Activated CD8-positive, alpha-beta memory T cell treated with anti-CD3 and anti-CD28 coated beads, Interleukin-2, amount 10 ng/mL, durations not matched to agents 7 days and 5 days (primary cell): ENCODE data around the gene TAS1R1. TPM values are rescaled to one million over a fixed set of nuclear protein-coding genes. Genes with fewer than 3 reads are reported as not detected.

Experiments
- ATAC-seq: fragments of 150-1000 bp; cut with Tn5 transposase; one replicate; pipeline ENCODE4 v1.10.0; 2021; ENCODE audit warnings: moderate library complexity
- CTCF ChIA-PET: fragments of 350-600 bp; sonication (Branson Sonifier 250); formaldehyde crosslinking; loops from one replicate; lab custom pipeline; 2021; ENCODE audit warnings: antibody characterized with exemption; lab: Charles Lee
- DNase-seq: peaks from one replicate; pipeline ENCODE4 v3.0.0-alpha.2; 2020
- H3K27ac Mint-ChIP-seq: one replicate; pipeline ENCODE4 v1.8.0; 2021; ENCODE audit warnings: mild to moderate bottlenecking, mixed read lengths
- H3K27me3 Mint-ChIP-seq: one replicate; pipeline ENCODE4 v1.8.0; 2021; ENCODE audit warnings: mixed read lengths
- H3K36me3 Mint-ChIP-seq: one replicate; pipeline ENCODE4 v1.8.0; 2021; ENCODE audit warnings: mild to moderate bottlenecking, mixed read lengths
- H3K4me1 Mint-ChIP-seq: one replicate; pipeline ENCODE4 v1.8.0; 2021; ENCODE audit warnings: mixed read lengths
- H3K4me3 Mint-ChIP-seq: one replicate; pipeline ENCODE4 v1.8.0; 2021; ENCODE audit warnings: mild to moderate bottlenecking, moderate library complexity, mixed read lengths
- H3K9me3 Mint-ChIP-seq: one replicate; pipeline ENCODE4 v1.8.0; 2022; ENCODE audit warnings: low read depth, mixed read lengths
- total RNA-seq, 2 experiments: library from RNA; stranded (reverse); gene quantifications; one replicate each; pipeline ENCODE4 v1.2.3, GENCODE V29; 2021

TAS1R1 gene
- not detected for total RNA-seq

DNA sequence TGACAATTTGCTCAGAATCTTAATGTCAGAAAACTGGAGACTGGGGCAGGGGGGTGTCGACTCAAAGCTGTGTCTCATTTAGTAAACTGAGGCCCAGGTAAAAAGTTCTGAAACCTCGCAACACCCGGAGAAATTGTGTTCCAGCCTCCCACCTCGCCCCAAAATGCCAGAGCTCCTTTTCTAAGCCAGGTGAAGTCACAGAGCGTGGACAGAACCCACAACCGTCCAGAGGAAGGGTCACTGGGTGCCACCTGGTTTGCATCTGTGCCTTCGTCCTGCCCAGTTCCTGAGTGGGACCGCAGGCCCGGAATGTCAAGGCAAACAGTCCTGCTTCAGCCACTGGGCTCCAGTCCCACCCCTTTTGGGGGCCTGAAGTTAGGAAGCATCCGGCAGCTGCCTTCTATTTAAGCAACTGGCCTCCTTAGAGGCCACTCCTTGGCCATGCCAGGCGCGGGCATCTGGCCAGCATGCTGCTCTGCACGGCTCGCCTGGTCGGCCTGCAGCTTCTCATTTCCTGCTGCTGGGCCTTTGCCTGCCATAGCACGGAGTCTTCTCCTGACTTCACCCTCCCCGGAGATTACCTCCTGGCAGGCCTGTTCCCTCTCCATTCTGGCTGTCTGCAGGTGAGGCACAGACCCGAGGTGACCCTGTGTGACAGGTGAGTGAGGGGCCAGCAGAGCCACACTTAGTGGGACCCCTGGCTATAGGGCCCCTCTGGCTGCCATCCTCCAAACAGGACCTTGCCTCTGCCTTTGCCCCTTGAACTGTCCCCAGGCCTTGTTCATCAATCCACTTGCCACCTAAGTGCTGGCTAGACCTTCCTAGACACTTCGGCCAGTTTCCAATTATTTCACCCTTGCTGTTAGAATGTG, at the start of gene TAS1R1:
Gene TAS1R1, plus strand, starts transcription at position 401 of the 872 bp plus-strand sequence. Its CDS starts 67 bp downstream, at position 468.
- CTCF ChIA-PET, result interaction anchor here (0.7 to 3.0 kb wide), 39 partner anchors 11 to 238 kb away, joined by 3 to 33 read pairs (median 4); partner anchors contain the start of genes DNAJC11, KLHL21, PLEKHG5 and THAP3
- Mint-ChIP-seq H3K27ac (peak within 1 kb of the TSS; percentile 54), H3K27me3 (no peaks in the 10 kb centered on the region), H3K4me1 (peaks cover 20% of the 10 kb centered on the region), H3K36me3 (peaks cover 5% of the 10 kb centered on the region), H3K9me3 (no peaks in the 10 kb centered on the region), H3K4me3 (peak within 1 kb of the TSS; percentile 76)
- DNase-seq (no peak), ATAC-seq (no peak)

DNA sequence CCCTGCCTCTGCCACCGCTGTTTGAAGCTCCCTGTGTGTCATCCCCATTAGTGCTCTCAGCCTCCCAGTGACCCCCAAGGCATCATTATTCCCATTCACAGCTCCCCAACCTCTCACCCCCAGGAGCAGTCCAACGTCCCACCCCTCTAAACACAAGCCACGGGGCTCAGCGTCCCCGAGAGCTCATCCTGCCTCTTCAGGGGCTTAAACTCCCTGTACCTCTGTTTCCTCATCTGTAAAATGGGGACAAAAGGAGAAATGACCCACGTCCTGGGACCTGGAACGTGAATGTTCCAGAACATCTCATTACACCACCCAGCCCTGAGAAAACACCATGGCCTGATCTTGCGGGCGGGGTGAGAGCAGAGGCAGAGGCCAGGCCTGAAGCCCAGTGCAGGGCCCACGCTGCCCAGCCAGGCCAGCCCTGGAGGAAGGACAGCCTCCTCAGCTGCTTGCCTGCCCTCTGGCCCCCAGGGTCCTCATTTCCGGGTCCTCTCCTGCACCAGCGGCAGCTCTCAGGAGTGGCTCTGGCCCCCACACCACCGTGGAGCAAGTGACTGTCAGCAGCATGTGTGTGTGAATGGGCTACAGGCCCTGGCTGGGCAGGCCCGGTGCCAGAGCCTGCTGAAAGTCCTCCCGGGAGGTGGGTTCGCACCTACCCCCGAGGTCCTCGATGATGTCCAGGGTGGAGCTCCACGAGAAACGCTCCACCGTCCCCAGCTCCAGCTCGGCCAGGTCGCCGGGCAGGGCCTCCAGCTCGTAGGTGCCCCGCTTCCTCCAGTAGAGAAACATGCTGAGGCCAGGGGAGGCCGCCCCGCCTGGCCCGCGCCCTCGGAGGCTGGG, 49.5 kb upstream of the TAS1R1 start:
- Mint-ChIP-seq H3K4me3 (no peak overlapping the region), H3K4me1 (no peaks in the 10 kb centered on the region), H3K27me3 (peaks cover 4% of the 10 kb centered on the region), H3K36me3 (no peaks in the 10 kb centered on the region), H3K9me3 (no peaks in the 10 kb centered on the region), H3K27ac (no peak overlapping the region)
- DNase-seq (no peak), ATAC-seq (no peak)
- CTCF ChIA-PET, result interaction anchor here (0.9 to 1.4 kb wide), 2 partner anchors 15 to 18 kb away, joined by 3 to 5 read pairs; no protein-coding TSS in a partner anchor

DNA sequence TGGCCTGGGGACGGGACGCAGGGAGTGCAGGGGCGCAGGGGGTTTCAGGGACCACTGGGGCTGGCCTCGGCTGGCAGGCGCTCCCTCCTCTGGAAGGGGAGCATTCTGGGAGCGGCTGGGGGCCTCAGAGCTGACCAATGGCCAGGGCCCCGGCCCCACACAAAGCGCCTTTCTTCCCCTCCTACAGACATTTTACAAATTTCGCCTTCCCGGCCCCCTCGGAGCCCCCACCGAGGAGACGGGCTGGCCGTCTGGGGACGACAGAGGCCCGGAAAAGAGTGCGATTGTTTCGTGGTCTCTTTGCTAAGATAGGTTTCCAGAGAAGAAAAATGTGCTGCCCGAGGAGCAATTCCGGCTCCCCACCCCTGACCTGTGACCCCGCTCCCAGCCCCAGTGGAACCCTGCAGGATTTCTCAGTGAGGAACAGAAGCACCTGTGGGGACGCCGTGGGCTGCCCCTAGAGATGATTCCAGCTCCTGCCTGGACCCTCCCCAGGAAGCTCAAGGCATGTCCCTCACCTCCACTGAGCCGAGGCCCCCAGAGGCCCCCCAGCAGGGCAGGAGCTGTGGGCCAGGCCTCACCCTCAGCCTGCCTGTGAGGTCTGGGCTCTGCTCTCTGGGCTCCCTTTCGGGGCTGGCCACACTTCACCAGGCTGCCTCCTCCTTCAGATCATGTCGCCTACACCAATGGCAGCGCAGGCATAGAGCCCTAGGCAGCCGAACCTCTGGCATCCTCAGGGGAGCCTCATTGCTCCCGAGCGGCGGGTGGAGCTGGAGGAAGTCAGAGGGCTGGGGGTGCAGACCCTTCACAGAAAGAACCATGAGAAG, 48.7 kb upstream of the TAS1R1 start:
- H3K27ac Mint-ChIP-seq, result no peak overlapping the region
- CTCF ChIA-PET, result interaction anchor here (1.0 to 1.4 kb wide), 5 partner anchors 9 to 17 kb away, joined by 3 to 6 read pairs (median 5); partner anchors contain the start of gene PLEKHG5
- peaks cover under 1% of the 10 kb centered on the region for H3K27me3 Mint-ChIP-seq
- DNase-seq, result no peak
- H3K4me3 Mint-ChIP-seq, result no peak overlapping the region
- H3K9me3 Mint-ChIP-seq, result no peaks in the 10 kb centered on the region
- no peak for ATAC-seq
- H3K36me3 Mint-ChIP-seq, result no peaks in the 10 kb centered on the region
- no peaks in the 10 kb centered on the region for H3K4me1 Mint-ChIP-seq

DNA sequence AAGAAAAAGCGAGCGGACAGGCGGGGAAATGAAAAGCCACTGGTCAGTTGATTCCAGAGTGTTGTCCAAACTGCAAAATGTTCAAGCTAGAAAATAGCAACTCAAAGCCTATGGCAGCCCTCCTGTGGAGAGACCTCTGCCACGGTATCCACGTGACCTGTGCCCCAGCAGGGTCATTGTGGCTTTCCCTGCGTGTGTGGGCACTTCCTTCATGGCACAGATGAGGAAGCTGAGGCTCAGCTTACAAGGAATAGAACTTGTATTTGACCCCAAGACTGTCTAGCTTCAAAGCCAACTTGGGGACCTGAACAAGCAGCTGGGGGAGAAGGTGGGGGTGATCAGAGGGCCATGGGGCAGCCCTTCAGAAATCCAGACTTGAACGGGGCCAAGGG, 48.1 kb upstream of the TAS1R1 start:
- H3K4me3 Mint-ChIP-seq, result no peak overlapping the region
- CTCF ChIA-PET, result interaction anchor here (1.0 to 1.4 kb wide), 4 partner anchors 8 to 16 kb away, joined by 3 to 6 read pairs (median 4); partner anchors contain the start of gene PLEKHG5
- no peaks in the 10 kb centered on the region for H3K4me1 Mint-ChIP-seq
- no peaks in the 10 kb centered on the region for H3K27me3 Mint-ChIP-seq
- ATAC-seq, result no peak
- no peaks in the 10 kb centered on the region for H3K36me3 Mint-ChIP-seq
- no peak overlapping the region for H3K27ac Mint-ChIP-seq
- no peak for DNase-seq
- H3K9me3 Mint-ChIP-seq, result no peaks in the 10 kb centered on the region

DNA sequence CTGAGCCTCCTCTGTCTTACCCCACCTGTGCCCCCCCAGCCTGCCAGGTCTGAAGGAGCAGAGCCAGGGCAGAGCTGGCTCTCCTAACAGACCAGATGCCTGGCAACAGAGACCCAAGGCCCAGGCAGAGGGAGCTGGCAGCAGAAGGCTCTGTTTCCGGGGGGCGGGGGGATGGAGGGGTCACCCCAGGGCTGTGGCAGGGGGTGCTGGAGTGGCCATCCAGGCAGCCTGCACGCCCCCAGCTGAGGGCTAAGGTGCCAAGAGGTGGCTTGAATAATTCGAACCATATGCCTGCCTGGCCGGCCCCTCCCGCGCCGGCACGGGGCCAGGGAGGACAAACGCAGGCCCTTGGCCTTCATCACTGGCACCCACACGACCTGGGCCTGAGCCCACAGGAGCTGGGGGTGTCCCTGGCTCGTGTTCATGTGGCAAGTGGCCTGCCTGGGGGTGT, 47.6 kb upstream of the TAS1R1 start:
- no peak overlapping the region for H3K4me3 Mint-ChIP-seq
- no peak for ATAC-seq
- H3K27ac Mint-ChIP-seq, result no peak overlapping the region
- H3K9me3 Mint-ChIP-seq, result no peaks in the 10 kb centered on the region
- H3K4me1 Mint-ChIP-seq, result no peaks in the 10 kb centered on the region
- CTCF ChIA-PET, result interaction anchor here (1.0 to 1.4 kb wide), 4 partner anchors 8 to 17 kb away, joined by 3 to 6 read pairs (median 4); partner anchors contain the start of gene PLEKHG5
- no peaks in the 10 kb centered on the region for H3K36me3 Mint-ChIP-seq
- H3K27me3 Mint-ChIP-seq, result no peaks in the 10 kb centered on the region
- no peak for DNase-seq

DNA sequence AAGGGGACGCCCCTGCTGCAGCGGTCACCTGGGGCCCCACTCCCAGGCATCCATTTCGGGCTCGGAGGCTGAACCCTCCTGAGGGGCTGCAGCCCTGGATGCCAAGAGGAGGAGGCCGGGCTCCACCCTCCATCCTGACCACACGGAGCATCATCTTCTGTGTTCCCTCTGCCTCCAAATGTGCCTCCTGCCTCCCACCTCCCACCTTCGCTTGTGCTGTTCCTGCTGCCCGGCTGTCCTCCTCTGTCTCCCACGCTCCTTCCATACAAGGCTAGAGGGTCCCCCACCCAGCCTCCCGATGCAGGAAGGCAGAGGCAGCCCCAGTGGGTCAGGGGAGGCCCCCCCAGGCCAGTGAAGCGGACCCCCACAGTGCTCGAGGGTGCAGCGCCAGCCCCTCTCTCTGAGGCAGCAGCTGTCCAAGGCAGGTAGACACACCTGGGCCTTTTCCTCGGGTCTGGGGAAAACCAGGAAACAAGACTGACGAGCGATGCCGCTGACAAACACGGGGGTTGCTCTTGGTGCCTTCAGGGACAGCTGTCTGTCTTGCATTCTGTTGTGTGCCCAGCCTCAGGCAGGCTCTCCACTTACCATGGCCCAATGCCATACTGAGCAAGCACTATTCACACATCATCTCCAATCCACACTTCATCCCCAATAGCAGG, 46.8 kb upstream of the TAS1R1 start:
- H3K27me3 Mint-ChIP-seq, result no peaks in the 10 kb centered on the region
- no peaks in the 10 kb centered on the region for H3K4me1 Mint-ChIP-seq
- H3K27ac Mint-ChIP-seq, result no peak overlapping the region
- ATAC-seq (no peak), DNase-seq (no peak)
- CTCF ChIA-PET, result no interaction called here
- H3K36me3 Mint-ChIP-seq, result no peaks in the 10 kb centered on the region
- no peaks in the 10 kb centered on the region for H3K9me3 Mint-ChIP-seq
- H3K4me3 Mint-ChIP-seq, result no peak overlapping the region

DNA sequence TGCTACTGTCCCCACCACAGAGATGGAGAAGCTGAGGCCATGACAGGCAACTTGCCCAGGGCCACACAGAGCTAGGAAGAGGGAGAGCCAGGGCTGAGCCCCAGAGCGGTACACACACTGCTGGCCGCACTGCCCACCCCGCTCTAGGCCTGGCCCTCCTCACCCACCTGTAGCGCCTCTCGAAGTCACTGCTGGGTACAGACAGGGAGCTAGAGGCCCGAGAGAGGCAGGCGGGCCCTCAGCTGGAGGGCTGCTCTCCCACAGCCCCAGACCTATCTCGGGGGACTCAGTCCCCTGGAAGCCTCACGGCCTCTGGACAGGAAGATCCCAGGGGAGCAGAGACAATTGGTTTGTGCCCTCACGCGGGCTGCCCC, 46.3 kb upstream of the TAS1R1 start:
- Mint-ChIP-seq H3K36me3 (no peaks in the 10 kb centered on the region), H3K4me3 (no peak overlapping the region), H3K27me3 (no peaks in the 10 kb centered on the region), H3K4me1 (no peaks in the 10 kb centered on the region), H3K27ac (no peak overlapping the region), H3K9me3 (no peaks in the 10 kb centered on the region)
- DNase-seq, result no peak
- CTCF ChIA-PET, result interaction anchor here (0.9 kb wide), 1 partner anchor 13 kb away, joined by 3 read pairs; no protein-coding TSS in a partner anchor
- ATAC-seq, result no peak

DNA sequence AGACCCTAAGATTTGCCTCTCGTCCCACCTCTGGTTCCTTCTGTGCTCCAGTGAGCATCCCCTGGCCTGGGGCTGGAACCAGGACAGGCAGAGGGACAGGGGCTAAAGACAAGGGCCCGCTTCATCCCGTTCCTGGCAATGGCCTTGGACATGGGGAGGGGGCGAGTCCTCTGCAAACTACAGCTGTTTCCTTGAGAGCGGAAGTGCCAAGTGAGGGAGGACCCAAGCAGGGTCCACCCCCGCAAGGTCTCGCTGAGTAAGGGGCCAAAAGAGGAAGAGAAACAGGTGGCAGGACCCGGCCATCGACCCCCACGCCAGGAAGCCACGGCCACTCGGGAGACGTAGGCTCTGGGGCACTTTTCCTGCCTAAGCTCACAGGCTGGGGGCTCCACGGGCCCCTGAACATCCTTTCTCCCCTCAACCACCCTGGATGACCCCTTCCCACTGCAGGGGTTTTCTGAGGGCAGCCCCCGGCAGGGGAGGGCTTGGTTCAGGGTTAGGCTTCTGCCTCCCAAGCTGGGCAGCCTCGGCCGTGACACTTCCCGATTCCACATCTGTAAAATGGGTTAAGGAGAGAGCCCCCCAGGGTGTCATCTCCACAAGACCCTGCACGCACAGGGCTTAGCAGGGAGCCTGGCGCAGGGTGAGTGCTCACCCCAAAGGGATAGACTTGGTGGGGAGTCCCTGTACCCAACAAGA, 45.7 kb upstream of the TAS1R1 start:
- Mint-ChIP-seq H3K36me3 (no peaks in the 10 kb centered on the region), H3K4me1 (no peaks in the 10 kb centered on the region), H3K9me3 (no peaks in the 10 kb centered on the region), H3K27me3 (no peaks in the 10 kb centered on the region), H3K27ac (no peak overlapping the region), H3K4me3 (no peak overlapping the region)
- DNase-seq, result no peak
- CTCF ChIA-PET, result interaction anchor here (0.9 kb wide), 1 partner anchor 12 kb away, joined by 3 read pairs; no protein-coding TSS in a partner anchor
- no peak for ATAC-seq

DNA sequence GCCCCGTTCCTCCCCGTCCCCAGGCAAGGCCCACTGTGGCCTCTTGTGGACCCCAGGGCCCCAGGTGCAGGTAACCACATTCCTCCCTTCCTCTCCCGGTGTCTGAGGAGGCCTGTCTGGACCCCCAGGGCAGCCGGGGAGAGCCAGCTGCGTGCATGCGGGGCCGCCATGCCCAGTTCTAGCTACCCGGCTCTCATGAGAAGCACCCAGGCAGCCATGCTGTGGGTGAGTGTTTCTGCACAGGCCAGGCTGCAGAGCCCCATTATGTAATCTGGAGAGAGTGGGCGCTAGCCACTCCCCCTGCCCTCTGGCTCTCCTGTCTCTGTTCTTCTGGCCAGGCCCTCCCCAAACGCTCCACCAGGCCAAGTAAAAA, 45.2 kb upstream of the TAS1R1 start:
- CTCF ChIA-PET, result no interaction called here
- no peak overlapping the region for H3K4me3 Mint-ChIP-seq
- ATAC-seq (no peak), DNase-seq (no peak)
- no peaks in the 10 kb centered on the region for H3K27me3 Mint-ChIP-seq
- no peaks in the 10 kb centered on the region for H3K9me3 Mint-ChIP-seq
- H3K27ac Mint-ChIP-seq, result no peak overlapping the region
- no peaks in the 10 kb centered on the region for H3K36me3 Mint-ChIP-seq
- H3K4me1 Mint-ChIP-seq, result no peaks in the 10 kb centered on the region

DNA sequence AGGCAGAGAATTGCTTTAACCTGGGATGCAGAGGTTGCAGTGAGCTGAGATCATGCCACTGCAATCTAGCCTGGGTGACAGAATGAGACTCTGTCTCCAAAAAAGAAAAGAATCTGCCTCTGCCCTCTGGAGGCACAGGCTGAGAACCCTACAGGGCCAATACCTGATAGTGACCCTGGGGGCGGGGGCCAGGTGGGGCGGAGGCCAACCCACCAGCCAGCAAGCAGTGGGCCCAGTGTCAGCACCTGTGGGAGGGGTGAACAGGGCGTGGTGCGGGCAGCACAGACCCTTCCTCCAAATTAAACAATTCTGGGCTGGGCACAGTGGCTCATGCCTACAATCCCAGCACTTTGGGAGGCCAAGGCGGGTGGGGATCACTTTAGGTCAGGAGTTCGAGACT, 44.6 kb upstream of the TAS1R1 start:
- CTCF ChIA-PET, result no interaction called here
- no peaks in the 10 kb centered on the region for H3K4me1 Mint-ChIP-seq
- H3K36me3 Mint-ChIP-seq, result no peaks in the 10 kb centered on the region

DNA sequence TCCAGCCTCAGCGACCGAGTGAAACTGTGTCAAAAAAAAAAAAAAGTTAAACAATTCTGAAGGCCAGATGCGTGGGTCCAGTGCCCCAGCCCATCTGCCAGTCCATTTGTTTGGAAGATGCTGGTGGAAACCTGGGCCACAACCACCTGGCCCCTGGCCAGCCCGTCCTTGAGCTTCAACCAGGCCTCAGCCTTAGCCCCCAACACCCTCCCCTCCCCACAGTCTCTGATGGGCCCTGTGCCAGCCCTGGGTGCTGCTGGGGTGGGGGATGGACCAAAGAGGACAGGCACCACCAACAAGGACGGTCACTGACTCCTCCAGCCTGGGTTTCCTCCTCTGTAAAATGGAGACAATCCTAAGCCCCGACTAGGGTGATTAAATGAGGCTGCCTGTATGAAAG, 44.1 kb upstream of the TAS1R1 start:
- H3K9me3 Mint-ChIP-seq, result no peaks in the 10 kb centered on the region
- no peak for DNase-seq
- H3K4me3 Mint-ChIP-seq, result no peak overlapping the region
- no peaks in the 10 kb centered on the region for H3K36me3 Mint-ChIP-seq
- H3K27me3 Mint-ChIP-seq, result no peaks in the 10 kb centered on the region
- H3K27ac Mint-ChIP-seq, result no peak overlapping the region
- H3K4me1 Mint-ChIP-seq, result no peaks in the 10 kb centered on the region
- CTCF ChIA-PET, result no interaction called here
- no peak for ATAC-seq

More for the DNA sequence above, 44.6 kb upstream of the TAS1R1 start:
- ATAC-seq (no peak), DNase-seq (no peak)
- Mint-ChIP-seq H3K4me3 (no peak overlapping the region), H3K27ac (no peak overlapping the region), H3K9me3 (no peaks in the 10 kb centered on the region), H3K27me3 (no peaks in the 10 kb centered on the region)
